ENCODE data around the gene SEZ6L.

SEZ6L gene

DNA sequence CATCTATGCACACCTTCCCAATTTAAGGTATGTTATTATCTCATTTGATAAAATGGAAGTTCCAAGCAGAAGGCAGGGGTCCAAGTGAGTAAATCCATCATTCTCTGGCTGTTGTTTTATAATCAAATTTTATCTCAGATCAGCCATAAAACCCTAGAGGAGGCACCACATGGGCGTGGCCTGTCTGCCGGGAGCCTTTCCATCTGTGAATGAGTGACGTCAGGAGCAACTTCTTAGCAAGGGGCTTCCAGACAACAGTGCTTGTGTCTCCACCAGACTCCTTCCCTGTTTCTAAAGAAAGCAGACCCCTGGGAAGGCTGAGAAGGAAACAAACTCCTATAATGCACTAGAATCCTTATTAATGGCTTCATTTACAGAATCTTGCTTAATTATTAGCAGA is 13.5 kb downstream of the SEZ6L start:
- no peak for DNase-seq (ENCODE audit: low read depth)

DNA sequence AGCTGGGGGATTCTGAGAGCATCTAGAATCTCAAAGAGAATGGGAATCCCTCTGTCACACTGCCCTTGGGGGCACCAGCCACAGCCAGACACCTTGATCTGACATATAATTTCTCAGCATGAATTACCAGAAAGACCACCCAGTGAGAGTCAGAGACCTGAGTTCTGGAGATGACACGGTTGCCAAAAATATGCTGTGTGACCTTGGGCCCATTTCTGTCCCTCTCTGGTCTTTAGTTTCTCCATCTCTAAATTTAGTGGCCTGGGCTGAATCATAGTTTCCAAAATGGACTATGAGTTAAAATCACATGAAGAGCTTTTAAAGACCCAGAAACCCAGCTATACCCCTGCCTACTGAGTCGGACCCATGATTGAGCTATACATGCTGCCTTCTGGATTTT is 15.9 kb downstream of the SEZ6L start:
- no peak for DNase-seq (ENCODE audit: low read depth)

- no peak for DNase-seq (ENCODE audit: low read depth)
Observed at GRCh38 chr22:26188341-26188740, 19.1 kb downstream of the SEZ6L start.

- no peak for DNase-seq (ENCODE audit: low read depth)
Observed at GRCh38 chr22:26194313-26194712, 25.1 kb downstream of the SEZ6L start.

DNA sequence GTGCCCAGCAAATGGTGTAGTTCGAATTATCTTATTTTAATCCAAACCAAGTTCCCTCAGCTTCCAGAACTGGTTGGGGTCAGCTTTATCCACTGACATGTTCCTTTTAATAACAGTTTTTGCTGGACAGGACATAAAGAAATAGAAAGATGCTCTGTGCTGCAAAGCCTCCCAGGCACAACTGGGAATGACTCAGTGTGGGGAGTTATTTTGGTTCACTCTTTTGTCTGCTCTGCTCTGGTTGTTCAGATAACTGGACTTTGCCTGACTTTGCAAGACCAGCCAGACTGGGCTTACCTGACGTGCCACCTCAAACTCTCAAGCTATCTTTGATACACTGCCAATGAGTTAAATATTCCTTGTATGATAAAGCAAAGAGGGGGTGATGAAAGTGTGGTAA is 25.6 kb downstream of the SEZ6L start:
- no peak for DNase-seq (ENCODE audit: low read depth)

GRCh38 chr22:26196657-26197056 is 27.4 kb downstream of the SEZ6L start:
- DNase-seq (ENCODE audit: low read depth) = no peak

DNA sequence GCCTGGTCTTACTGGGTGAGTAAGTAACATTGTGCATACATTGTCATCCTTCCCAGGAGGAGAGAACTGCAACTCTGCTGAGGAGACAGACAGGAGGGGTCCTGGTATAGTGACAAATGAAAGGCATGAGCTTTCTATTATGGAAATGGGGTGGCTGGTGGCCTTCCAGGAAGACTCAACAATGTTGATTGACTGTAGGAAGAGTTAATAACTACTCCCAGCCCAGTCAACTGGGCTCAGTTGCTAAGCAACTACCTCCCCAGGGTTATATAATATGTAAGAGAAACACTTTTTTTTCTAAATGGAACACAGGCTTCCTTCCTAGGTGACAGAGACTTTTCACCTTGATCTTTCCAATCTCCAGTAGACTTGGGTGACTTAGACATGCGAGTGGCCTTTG is 28.2 kb downstream of the SEZ6L start:
- no peak for DNase-seq (ENCODE audit: low read depth)

GRCh38 chr22:26199665-26200064 is 30.4 kb downstream of the SEZ6L start:
- DNase-seq (ENCODE audit: low read depth) = no peak

DNA sequence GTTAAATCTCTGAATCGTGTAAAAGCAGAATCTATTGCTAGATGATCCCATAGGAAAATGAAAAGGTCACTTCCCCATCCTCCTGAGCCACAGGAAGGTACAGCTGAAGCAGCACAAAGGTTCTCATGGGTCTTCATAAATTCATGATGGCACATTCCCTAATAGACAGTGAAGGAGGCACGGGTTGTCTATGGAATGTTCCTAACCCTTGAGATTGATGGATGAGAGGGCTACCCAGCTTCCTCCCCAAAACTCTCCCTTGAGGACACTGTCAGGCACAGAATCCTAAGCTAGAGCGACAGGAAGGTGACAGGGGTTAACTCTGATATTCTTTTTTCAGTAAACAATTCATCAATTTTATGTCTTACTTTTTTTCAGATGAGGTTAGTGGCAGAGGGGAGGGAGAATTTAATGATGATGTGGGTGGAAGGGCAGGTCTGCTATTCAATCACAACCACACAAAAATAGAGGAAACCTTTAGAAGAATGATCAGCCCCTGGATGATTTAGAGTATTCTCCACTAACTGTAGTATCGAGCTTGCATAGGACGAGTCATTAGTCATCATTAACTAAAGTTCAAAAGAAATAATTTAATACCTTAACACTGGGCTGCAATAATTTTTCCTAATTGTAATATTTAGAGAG is 33.1 kb downstream of the SEZ6L start:
- DNase-seq (ENCODE audit: low read depth) = no peak

- no peak for DNase-seq (ENCODE audit: low read depth)
Observed at GRCh38 chr22:26205494-26205893, 36.2 kb downstream of the SEZ6L start.

- DNase-seq (ENCODE audit: low read depth) = no peak
Observed at GRCh38 chr22:26210334-26210733, 41.1 kb downstream of the SEZ6L start.

DNA sequence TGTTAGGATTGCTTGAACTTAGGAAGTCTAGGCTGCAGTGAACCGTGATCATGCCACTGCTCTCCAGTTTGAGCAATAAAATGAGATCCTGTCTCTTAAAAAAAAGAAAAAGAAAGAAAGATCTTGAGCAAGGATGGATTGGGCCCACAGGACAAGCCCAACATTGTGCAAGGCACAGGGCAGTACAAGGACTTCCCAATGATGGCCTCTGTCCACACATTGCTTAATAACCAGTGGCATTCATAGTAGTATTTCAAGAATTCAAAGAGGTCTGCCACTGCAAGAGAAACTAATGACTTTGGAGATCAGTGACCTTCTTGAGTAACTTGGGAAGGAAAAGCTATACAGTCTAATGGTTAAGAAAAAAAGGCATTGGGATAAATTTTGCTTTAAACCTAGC is 44.6 kb downstream of the SEZ6L start:
- DNase-seq (ENCODE audit: low read depth) = no peak

DNA sequence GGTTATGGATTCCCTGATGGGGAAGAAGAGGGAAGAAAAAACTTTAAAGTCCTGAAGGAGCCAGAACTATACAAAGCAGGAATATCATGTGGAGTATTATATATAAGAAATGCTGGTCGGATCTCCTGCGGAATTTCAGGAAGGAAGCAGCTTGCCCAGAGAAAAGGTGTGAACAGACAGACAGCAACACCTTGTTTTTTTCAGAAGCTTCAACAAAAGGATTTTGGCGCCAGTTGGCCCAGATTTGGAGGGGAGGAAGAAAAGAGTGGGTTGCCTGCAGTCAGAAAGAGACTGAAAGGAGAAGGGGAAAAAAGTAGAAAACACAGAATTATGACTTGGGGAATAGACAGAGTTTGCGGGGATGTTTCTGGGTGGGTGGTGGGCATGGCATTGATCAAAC is 45.2 kb downstream of the SEZ6L start:
- DNase-seq (ENCODE audit: low read depth) = no peak

- no peak for DNase-seq (ENCODE audit: low read depth)
Observed at GRCh38 chr22:26215736-26216135, 46.5 kb downstream of the SEZ6L start.

DNA sequence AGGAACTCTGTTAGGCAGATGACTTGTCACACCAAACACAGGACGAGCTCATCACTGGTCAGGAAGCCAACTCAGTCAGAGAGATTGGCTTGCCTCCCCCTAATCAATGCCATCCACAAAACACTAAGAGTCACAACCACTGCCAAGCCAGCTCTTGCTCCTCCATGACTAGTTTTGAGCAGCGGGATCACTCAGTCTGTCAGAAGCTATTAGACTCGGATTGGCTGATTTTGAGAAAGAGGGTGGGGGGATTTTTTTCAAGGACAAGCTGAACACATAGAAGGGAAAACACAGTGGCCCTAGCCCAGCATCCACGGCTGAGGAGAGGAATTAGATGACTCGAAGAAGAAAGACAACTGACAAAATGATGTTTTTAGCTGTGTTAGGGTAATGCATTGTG is 55.9 kb downstream of the SEZ6L start:
- no peak for DNase-seq (ENCODE audit: low read depth)

DNA sequence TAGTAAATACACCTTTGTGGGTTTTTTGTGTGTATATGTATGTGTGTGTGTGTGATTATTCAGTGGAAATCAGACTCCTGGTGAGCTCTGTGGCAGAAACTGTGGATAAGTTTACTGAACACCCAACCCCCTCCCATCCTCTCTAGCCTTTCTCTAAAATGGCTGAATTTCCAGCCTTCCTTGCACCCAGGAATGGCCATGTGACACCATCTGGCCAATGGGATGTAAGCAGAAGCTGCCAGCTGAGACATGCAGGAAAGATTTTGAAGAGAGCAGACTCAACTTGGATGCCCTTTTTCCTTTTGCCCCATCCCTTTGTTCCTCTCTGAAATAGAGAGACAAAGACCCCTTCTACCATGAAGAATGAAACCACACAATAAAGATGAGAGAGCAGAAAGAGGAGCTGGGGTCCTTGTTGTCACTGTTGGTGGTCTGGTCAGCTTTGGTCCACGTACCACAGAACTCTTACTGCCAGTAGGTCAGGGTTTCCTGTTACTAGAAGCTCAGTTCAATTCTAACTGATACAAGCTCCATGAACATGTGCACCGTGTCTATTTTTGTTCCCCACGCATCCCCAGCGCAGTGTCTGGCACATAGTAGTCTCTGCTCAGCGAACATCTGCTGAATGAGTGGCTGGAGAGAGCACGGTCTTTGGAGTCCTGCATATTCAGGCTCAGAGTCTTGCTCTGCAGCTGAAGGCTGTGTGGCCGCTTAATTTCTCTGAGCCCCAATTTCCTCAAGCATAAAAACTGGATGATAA is 57.5 kb downstream of the SEZ6L start:
- no peak for DNase-seq (ENCODE audit: low read depth)

- no peak for DNase-seq (ENCODE audit: low read depth)
Observed at GRCh38 chr22:26229910-26230309, 60.6 kb downstream of the SEZ6L start.

- no peak for DNase-seq (ENCODE audit: low read depth)
Observed at GRCh38 chr22:26234296-26234695, 65.0 kb downstream of the SEZ6L start.

DNA sequence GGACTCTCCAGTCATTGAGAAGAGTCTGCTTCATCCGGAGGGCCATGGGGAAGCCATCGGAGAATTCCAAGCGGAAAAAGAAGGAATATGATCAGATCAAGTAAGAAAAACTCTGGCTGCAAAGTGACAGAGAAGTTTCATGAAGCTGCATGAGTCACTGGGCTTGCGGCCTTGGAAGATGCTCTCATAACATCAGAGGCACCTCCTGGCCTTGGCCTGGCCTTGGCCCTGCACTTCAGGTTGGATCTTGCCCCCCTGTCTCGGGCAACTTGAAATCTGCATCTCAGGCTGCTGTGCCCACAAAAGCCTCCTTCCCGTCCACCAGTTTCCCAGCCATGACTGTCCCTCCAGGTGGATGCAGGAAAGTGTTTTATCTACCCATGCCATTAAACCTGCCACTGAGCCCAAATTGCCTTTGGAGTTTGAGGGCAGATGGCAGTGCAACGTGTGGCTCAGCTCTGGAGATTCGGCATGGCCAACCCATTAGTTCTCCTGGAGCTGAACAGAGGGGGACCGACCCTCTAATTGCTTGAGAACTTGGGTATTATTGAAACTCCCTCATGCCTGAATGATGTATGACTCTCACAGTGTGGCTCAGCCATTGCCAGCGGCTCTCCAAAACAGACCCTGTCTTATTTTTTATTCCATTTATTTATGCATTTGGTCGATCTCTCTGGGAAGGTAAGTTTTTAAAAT is 66.7 kb downstream of the SEZ6L start:
- no peak for DNase-seq (ENCODE audit: low read depth)

DNA sequence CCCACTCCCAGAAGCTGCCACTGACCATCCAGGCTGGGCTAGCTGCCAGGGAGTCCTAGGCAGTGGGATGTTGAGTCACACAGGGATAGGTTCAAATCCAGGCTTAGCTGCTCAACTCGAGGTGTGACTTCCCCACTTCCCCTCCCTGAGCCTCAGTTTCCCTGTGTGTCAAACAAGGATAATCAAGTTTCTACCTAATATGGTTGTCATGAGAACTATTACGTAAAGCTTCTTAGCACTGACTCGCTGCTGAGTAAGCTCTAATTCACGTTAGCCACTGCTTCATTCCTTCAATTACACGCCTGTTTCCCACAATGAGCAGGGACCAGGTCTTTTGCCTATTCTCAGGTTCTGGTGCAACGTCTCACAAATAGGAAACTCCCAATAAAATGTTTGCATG is 67.7 kb downstream of the SEZ6L start:
- DNase-seq (ENCODE audit: low read depth) = no peak

DNA sequence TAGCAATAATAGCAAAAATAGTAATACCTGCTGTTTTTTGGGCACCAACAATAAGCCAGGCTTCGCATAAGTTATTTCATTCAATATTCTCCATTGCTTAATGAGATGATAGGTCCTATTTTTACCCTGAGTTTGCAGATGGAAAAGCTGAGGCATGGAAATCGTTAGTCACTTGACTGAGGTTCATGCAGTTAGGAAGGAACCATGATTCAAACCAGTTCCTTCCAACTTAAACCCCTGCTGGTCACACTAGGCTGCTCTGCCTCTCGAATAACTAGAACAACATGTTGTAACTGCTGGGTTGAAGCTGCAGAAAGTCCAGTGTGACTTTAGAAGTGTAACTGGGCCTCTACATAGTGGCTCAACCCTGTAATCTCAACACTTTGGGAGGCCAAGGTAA is 69.3 kb downstream of the SEZ6L start:
- no peak for DNase-seq (ENCODE audit: low read depth)

DNA sequence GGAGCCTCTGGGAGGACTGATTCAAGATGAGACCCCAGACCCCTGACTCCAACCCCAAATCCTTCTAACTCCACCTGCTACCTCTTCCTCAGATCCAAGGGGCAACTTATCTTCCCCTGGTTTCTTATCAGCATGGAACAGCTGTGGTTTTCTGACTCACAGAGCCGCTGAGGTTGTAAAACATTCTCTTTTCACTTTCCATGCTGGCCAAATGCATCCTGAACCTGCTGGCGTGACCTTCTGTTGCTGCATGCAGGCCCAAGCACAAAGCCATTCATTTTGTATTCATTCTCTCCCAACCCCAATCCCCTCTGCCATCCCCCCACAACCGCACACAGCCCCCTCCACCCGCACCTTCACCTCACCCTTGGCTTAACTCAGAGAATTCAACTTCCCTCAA is 70.3 kb downstream of the SEZ6L start:
- no peak for DNase-seq (ENCODE audit: low read depth)

- DNase-seq (ENCODE audit: low read depth) = no peak
Observed at GRCh38 chr22:26241361-26241760, 72.1 kb downstream of the SEZ6L start.
